OCI-M2 (cell line): ENCODE data around the gene CCDC194.
"Not testable (repeated sequence)": the region's sequence is repeated elsewhere in the genome, so short reads cannot be mapped to it uniquely, and the experiment has no call there.

Source experiments
- DNase-seq: peaks from one replicate; lab custom pipeline; 2025; ENCODE audit not compliant: unreplicated experiment; lab: John Stamatoyannopoulos, UW

The CCDC194 gene

GRCh38 chr19:17376935-17377600 lies 16.9 kb downstream of the CCDC194 start, which contains the start of gene PLVAP:
PLVAP (minus strand) TSS chr19:17377342; CDS start chr19:17377288, 54 bp downstream.
- peak; percentile 69 for DNase-seq

- DNase-seq, result no peak
Measured at GRCh38 chr19:17370026-17370587, 23.9 kb downstream of the CCDC194 start.

- no peak for DNase-seq
Measured at GRCh38 chr19:17365361-17365760, 28.6 kb downstream of the CCDC194 start.

- not testable (repeated sequence) for DNase-seq
Measured at GRCh38 chr19:17363852-17364605, 30.0 kb downstream of the CCDC194 start.

GRCh38 chr19:17359905-17360800 lies 33.8 kb downstream of the CCDC194 start:
- no peak for DNase-seq

GRCh38 chr19:17358395-17358794 lies 35.6 kb downstream of the CCDC194 start:
- DNase-seq, result no peak

GRCh38 chr19:17357724-17358123 lies 36.3 kb downstream of the CCDC194 start:
- DNase-seq, result no peak

- no peak for DNase-seq
Measured at GRCh38 chr19:17357078-17357666, 36.8 kb downstream of the CCDC194 start.

- DNase-seq, result no peak
Measured at GRCh38 chr19:17353386-17353785, 40.6 kb downstream of the CCDC194 start.

- DNase-seq, result no peak
Measured at GRCh38 chr19:17352608-17353280, 41.3 kb downstream of the CCDC194 start.

GRCh38 chr19:17351815-17352435 lies 42.1 kb downstream of the CCDC194 start:
- DNase-seq, result no peak

- no peak for DNase-seq
Measured at GRCh38 chr19:17348700-17349099, 45.3 kb downstream of the CCDC194 start.

- DNase-seq, result no peak
Measured at GRCh38 chr19:17347877-17348276, 46.1 kb downstream of the CCDC194 start.

- no peak for DNase-seq
Measured at GRCh38 chr19:17347361-17347760, 46.6 kb downstream of the CCDC194 start.

GRCh38 chr19:17346109-17346671 lies 47.8 kb downstream of the CCDC194 start:
- DNase-seq, result peak; percentile 40

GRCh38 chr19:17341845-17342244 lies 52.2 kb downstream of the CCDC194 start:
- no peak for DNase-seq

- no peak for DNase-seq
Measured at GRCh38 chr19:17341386-17341785, 52.6 kb downstream of the CCDC194 start.

GRCh38 chr19:17340871-17341357 lies 53.1 kb downstream of the CCDC194 start:
- no peak for DNase-seq
